GM18907 (cell line): Measurements from ENCODE around the gene OXER1.

Source experiments
- ATAC-seq: cut with Tn5 transposase; IDR thresholded peaks from one replicate; pipeline ENCODE4 v1.9.1; 2021; ENCODE audit warnings: mild to moderate bottlenecking, moderate library complexity; ENCODE audit not compliant: unreplicated experiment

Gene OXER1

GRCh38 chr2:42794271-42795046 is 30.5 kb upstream of the OXER1 start:
- ATAC-seq = no peak

GRCh38 chr2:42793334-42794270 is 29.7 kb upstream of the OXER1 start:
- no peak for ATAC-seq

DNA sequence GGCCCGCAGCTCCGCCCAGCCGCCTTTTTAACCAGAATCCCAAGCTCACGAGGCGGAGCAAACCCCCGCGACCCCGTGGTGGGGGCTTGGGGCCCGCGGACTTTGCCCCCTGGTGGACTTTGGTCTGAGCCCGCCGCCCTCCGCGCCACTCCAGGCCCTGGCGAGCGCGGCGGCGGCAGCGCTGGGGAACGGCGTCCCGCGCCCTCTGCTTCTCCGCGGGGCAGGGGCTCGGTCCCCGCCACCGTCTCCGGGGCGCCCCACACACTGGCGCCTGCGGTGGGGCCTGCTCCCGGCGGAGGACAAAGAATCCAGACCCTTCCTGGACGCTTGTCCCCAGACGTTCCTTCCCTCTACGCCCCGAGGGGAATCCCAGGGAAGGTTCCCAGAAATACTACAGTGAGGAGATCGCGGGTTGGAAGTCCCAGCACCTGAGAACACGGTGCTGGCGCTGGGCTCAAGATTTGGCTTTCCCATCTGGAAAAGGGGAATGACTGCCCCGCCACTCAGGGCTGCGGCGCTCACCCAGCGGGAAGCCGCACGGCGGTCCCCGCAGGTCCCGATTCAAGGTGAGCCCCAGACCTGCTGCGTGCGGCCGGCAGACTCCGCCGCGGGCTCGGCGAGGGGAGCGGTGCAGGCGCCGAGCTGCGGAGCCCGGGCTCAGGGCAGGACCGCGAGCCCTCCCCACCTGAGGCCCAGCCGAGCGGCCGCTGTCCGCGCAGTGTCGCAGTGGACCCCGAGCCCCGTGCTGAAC is 28.8 kb upstream of the OXER1 start, which contains the start of gene HAAO:
TSS of gene HAAO (minus strand) at position 1 of the 751 bp plus-strand sequence. CDS start 47 bp downstream, outside the sequence.
- peak; percentile 36 for ATAC-seq

DNA sequence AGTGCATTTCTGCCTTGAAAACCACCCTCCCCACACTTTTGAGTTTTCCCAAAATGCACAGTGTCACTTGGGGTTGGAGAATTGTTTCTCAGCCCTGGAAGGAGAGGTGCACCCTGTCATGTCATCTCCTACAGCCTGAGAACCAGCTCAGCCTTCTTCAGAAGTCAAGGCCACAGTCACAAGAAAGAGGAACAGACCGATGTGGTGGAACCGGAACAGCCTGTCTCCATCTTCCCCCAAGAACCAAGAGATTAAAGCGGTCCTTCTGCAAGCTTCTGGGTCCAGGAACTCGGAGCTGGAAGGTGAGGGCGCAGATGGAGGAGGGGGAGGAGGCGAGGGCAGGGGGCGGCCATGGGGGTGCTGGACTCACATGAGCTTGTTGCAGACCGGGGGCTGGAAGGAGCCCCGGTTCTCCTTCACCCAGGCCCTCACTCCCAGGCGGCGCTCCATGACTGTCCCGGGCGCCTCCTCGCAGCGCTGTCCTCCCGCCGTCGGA is 28.2 kb upstream of the OXER1 start:
- ATAC-seq = peak; percentile 22

DNA sequence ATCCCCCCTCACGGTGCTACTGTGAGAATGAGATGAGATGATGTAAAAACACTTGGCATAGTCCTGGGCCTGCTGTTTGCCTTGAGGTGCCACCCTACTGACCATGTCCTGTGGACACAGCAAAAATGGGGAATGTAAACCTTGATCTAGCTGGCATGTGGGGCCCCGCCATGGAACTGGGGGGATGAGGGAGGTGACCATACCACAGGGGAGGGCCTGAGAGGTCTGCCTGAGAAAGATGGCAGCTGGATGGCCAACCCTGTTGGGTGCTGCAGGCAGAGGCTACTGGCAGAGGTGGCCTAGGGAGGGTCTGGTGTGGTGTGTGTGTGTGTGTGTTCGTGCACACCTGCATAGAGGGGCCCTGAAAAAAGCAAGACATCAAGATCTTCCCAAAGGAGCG is 27.7 kb upstream of the OXER1 start:
- no peak for ATAC-seq

DNA sequence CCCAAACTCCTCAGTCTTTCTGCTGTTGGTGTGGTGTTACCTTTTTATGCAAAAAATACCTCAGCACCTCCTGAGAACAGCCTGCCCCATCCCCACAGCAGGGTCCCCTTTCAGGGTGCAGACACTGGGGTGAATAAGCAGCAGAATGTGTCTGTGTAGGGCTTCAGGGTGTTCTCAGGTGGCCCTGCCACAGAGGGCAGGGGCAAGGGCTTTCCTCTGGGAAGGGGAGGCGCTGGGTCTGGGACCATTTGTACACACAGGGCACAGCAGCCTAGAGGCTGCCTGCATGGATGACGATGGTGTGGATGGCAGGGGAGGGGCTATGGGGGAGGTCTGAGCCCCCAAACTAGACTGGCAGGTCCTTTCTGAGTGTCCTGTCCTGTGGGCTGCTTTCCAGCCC is 25.8 kb upstream of the OXER1 start:
- ATAC-seq = no peak

- ATAC-seq = no peak
These were observed 24.9 kb upstream of the OXER1 start for GRCh38 chr2:42788882-42789281.

DNA sequence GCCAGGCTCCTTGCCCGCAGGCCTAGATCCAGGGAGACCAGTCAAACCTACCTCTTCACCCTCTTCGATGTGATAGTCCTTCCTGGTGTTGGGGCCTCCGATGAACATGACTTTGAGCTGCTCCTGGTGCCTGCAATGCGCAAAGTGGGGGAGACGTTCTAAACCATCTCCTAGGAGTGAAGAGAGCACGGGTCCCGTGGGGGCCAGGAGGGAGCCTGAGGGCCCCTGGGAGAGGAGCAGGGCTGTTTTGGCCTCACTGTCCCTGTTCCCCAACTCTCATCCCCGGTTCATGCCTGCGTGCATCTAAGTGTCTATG is 24.5 kb upstream of the OXER1 start:
- no peak for ATAC-seq

GRCh38 chr2:42787788-42788477 is 24.0 kb upstream of the OXER1 start:
- no peak for ATAC-seq

DNA sequence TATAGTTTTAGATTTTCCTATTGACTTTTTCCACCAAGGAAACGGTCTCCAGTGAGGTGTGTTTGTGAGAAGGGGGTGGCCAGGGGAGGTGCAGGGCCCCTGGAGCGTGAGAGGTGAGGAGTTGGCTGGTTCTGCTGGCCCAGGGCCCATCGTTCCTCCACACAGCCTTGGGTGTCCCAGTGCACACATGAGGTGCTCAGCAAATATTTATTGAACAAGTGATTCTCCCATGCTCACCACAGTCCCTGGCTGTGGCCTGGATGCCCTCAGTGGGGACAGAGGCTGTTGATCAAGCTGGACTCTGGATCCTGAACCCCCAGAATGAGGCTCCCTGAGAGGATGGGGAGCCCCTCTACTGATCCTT is 23.5 kb upstream of the OXER1 start:
- ATAC-seq = no peak

DNA sequence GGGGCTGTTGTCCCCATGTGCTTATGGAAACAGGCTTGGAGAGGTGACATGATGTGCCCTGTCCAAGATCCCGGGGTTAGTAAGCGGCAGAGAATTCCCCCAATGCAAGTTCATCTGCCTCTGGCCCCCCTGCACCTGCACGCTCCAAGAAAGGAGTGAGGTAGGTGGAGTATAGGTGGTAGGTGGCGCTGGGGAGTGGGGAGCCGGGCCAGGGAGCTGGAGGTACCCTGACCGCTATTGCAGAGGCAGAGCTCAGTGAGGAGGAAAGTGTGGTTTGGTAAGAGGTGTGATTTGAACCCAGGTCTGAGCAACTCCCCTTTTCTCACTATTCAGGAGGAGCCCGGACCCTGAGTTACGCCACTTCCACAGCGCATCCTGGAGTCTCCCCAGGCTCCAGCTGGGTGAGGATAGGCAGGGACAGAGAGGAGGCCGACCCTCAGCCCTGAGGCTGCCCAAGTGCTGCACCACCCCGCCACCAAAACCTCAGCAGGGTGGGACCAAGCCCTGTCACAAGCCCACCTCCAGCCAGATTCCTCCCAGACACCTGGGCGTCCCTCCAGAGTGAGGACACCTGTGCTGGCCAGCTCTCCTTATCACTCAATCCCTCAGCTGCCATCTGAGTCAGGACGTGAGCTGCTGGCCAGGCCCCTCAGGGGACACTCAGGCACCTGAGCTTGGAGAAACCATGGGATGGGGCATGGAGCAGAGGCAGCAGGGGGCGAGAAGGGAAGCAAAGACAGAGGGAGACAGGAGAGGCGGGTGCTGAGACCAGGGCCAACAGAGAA is 22.8 kb upstream of the OXER1 start:
- no peak for ATAC-seq

DNA sequence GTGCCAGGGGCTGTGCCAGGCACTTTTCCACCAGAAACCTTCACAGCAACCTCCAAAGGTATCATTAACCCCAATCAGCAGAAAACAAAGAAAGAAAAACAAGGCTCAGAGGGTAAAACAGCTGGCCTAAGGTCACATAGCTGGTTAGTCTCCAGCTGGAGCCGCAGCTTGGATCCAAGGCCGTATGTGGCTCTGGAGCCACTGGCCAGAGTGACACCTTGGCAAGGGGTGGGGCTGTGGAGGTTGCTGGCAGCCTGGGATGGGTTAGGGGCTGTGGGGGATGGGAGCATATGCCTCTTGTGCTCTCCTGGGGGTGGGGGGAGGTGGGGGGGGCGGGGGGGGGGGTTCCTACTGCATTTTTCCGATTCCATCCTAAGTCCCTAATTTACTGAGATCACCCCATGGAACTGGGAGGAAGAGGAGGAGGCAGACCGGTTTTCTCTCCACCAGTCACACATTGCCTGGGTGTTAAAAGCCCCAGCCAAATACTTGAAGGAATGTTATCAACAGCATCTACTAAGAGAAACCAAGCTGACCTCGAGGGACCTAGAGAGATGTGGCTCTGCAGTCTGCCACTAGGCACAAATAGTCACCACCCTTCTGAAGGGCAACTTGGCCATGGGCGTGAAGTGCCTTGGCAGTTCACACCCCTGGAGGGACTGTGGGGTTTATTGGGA is 20.4 kb upstream of the OXER1 start:
- ATAC-seq = no peak

DNA sequence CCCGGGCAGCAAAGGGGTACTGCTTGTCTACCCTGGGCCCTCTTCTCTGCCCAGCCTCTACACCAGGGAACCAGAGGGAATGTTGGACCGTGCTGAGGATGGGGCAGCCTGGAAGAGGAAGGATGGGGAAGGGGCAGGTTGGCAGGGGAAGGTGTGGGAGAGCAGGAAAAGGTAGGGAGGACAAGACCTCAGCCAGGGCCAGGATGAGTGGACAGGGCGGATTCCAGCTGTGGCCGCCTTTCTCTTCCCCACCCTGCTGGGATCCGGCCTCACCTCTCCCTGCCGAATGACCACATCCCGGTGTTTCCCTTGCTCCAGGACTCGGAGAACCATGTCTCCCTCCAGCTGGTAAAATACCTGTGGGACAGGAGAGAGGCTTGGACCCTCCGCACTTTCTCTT is 19.6 kb upstream of the OXER1 start:
- no peak for ATAC-seq

GRCh38 chr2:42781181-42781580 is 17.2 kb upstream of the OXER1 start:
- ATAC-seq = no peak

DNA sequence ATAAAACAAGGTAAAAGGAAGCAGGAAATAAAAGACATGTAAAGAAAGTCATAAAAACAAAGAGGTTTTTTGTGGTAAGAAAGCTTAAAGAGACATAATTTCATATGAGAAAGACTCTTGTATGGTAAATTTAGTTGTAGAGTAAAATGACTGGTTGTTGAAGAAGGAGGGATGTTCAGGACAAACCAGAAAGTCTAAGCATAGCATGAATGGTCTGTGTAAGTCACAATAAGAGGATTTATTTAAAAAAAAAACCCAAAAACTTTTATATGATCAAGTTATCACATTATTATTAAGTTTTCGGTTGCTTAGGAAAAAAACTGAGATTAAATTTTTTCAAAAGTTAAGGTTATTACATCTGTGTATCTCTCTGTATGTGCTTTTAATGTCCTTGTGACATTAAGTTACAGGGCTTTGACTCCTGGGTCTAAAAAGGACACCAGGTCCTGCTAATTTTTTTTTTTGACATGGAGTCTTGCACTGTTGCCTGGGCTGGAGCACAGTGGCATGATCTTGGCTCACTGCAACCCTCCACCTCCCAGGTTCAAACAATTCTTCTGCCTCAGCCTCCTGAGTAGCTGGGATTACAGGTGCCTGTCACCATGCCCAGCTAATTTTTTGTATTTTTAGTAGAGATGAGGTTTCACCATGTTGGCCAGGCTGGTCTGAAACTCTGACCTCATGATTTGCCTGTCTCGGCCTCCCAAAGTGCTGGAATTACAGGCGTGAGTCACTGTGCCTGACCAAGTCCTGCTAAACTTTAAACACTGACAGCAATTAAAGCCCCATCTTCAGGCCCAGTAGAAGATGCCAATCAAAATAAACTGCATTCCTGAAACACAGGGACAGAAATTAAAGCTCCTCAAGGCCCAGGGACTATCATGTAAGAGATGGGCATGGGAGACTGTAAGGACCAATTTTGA is 14.2 kb upstream of the OXER1 start:
- ATAC-seq = no peak

DNA sequence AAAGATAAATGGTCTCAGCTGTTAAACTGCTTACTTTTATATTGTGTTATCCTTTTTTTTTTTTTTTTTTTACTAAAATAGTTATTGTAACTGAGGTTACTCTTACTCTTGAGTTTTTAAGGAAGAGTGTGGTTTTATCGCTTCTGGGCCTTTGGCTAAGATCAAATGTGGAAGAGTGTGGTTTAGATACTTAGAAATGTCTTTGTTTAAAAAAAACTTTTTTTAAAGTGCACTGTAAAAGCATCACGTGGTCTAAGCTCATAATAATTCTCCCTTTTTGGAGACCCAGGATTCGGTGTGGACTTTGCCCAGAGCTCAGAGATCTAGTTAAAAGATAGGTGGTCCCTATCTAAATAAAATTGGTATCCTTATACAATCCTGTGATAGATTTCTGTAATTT is 11.9 kb upstream of the OXER1 start:
- no peak for ATAC-seq

DNA sequence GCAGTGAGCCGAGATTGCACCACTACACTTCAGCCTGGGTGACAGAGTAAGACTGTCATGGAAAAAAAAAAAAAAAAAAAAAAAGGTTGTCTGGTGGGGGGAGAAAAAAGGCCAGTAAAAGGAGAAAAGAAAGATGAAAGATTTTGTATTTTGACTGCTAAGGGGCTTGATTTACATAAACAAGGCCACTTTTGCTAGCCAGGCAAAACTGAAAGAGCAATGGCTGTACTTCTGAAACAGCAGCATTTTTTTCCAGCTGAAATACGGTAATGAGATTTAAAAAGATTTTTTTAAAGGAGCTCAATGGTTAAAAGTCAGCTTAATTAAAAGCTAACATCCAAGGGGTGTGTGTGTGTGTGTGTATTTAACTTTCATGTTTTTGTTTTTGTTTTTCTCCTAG is 11.3 kb upstream of the OXER1 start:
- no peak for ATAC-seq

GRCh38 chr2:42771546-42772153 is 7.7 kb upstream of the OXER1 start:
- ATAC-seq = no peak
